GM19467 (cell line): ENCODE measurements around the gene ONECUT2.
"Not testable (repeated sequence)": the region's sequence is repeated elsewhere in the genome, so short reads cannot be mapped to it uniquely, and the experiment has no call there.

Source experiments
- ATAC-seq: cut with Tn5 transposase; IDR thresholded peaks from one replicate; pipeline ENCODE4 v1.9.1; 2021; ENCODE audit warnings: mild to moderate bottlenecking, moderate library complexity; ENCODE audit not compliant: unreplicated experiment

The ONECUT2 gene

DNA sequence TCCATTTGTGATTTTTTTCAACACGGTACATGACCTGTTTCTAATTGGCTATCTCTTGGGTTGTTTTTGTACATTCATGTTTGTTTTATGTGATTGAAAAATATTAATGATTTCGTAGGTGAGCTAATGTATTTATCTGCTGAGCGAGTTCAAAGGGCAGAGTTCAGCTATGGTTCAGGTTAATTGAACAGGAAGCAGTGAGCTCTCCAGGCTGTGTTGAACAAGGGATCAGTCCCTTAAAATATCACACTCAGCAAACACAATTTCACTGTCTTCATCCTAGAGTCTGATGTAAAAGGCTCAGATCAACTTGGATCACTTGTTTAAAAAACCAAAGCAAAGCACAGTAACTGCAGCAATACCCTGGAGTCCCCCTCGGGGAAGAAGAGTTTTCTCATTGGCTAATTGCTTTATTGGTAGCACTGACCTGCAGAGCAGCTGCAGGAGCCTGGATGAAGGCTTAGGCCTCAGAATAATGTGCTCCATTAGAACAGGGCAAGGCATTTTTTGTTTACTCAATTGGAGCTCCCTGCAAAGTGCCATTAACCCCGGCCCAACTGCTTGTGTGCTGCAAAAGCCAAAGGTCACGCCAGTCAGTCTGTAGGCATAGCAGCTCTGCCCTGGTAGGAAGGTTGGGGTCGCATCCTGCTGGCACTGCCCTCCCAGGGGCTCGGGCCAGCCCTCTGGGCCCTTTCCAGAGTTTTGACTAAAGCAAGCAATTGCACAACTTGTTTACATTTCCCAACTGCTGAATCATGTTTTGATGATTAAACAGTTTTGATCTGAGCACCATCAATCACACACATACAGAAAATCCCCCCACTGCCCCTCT is 10.5 kb downstream of the ONECUT2 start:
- ATAC-seq, result no peak

DNA sequence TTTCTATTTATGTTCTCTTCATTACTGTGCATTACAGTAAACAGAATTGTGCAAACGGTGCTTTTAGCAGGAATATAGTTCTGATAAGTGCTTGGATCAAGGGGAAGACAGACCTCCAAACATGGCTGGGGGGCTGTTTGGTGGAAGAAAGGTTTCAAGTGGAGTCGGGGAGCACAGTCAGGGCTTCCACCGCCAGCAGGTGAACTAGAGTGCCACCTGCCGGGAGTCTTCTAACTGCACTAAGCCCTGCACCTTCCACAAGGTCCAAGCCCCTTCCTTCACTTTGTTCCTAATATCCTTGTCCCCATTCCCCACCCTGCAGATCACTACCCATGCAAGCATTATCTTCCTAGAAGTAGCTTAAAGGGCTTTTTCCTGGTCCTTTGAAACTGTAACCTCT is 11.1 kb downstream of the ONECUT2 start:
- no peak for ATAC-seq

DNA sequence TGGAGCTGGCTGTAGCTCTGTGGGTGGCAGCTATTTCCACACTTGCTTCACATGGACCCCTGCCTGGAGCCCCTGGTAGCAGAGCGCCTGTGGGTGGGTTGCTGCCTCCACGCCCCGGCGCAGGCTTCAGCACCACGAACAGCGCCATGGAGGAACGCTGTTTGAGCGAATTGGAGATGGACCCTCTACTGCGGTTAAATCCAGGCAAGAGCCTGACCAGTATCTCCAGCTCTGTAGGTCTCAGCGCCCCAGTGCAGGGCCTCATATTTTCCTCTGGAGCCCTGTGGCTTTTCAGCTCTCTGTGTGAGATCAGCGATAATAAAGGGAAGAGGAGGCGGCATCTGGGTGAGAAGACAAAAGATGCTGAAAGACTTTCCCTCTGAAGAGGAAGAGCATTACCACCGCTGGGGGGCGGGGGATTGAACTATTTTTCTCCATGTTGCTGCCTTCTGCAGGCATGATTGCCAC is 12.0 kb downstream of the ONECUT2 start:
- ATAC-seq, result no peak

DNA sequence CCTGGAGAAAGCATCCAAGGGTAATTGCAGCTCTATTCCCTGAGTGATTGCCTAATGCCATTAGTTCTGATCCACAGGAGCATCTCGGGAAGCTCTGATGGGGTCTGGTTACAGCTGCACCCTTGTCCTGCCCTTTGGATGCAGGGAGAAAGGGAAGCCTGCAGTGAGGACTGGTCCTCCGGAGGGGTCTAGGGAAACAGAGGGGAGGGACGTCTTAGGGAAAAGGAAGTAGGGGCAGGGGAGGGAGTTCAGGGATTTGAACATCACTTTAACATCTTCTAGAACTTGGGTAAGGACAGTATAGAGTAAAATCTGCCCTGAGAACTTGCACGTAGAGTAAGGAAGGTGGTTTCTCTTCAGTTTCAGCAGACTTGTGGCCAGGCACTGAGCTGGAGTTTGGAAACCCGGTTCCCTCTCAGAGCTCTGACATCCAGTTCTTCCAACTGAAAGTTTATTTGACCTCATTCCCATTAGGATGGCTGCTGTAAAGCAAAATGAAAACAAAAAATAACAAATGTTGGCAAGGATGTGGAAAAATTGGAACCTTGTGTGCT is 20.5 kb downstream of the ONECUT2 start:
- ATAC-seq, result no peak

DNA sequence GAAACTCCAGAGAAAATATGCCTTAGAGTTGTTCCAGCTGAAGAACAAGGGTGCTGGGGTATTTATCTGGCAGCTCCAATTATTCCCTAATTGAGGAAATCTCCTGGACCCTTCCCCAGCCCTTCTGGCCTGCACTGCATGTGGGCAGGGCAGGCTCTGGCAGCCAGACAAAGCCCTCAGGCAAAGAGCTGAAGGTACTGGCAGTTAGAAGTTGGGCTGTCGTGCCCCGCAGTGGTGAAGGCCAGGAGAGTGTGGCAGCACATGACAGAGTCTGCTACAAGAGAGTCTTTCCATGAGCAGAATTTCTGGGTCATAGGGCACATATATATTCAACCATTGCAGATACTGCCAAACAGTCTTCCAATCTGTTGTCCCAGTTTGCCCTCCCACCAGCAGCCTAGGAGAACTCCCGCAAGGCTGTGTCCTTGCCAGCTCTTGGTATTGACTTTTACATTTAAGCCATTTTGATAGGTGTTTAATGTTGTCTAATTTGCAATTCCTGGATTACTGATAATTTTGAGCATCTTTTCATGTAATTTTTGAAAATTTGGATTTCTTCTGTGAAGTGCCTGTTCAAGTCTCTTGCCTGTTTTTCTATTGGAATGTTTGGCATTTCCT is 26.6 kb downstream of the ONECUT2 start:
- ATAC-seq, result no peak

DNA sequence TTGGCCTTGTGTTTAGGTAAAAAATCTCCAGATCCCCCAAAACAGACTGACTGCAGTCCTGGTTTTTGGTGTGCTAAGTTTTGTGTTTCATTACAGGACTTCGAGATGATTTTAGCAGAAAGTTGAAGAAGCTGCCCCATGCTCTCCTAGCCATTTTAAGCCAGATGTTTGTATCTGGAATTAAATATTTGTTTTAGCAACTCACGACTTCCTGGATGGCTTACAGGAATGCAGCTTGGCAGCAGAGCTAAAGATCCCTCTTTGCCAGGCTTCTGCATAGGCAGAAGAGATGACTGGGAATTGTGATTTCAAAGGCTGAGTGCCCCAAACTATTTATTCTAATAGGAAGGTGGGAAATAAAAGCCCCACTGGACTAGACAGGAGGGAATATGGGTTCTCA is 31.1 kb downstream of the ONECUT2 start:
- ATAC-seq, result no peak

DNA sequence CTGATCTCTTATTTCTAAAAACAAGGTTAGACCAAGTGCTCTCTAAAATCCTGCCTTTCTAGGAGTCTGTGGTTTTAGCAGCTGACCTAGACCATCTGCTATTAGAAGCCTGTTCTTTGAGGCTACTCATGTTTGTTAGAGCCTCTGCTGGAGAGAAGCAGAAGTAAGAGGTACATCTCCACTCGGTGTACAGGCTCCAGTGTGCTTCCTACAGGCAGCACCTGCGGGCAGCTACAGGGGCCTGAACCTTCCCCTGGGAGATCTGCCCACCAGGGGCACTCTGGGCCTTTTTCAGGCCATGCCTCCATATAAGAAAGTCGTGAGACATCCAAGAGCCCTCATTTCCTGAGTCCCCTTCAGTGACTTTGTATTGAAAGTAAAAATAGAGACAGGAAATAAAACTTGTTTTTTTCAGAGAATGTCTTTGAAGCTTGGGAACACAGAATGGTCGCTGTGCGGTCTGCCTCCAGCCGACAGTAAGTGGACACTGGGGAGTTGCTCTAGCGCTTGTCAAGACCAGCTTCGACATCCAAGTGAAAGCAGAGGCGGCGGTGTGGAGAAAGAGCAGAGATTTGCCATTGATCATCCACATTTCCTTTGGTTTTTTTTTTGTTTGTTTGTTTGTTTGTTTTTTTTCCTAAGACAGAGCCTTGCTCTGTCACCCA is 31.7 kb downstream of the ONECUT2 start:
- ATAC-seq, result no peak

DNA sequence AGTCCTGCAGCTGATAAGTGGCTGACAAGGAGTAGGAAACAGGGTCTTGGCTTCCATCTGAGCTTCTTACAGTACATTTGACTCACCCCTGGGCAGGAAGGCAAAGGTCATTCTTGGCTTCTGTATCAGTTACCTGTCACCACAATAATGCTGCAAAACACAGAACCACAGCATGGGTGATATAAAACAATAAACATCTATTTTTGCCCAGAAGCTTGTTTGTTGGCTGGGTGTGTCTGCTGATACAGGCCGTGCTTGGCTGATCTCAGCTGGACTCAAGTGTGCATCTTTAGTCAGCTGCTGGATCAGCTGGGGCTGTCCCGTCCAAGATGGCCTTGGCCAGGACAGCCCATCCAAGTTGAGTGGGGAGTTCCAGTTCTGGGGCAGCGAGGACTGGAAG is 34.7 kb downstream of the ONECUT2 start:
- ATAC-seq, result no peak

DNA sequence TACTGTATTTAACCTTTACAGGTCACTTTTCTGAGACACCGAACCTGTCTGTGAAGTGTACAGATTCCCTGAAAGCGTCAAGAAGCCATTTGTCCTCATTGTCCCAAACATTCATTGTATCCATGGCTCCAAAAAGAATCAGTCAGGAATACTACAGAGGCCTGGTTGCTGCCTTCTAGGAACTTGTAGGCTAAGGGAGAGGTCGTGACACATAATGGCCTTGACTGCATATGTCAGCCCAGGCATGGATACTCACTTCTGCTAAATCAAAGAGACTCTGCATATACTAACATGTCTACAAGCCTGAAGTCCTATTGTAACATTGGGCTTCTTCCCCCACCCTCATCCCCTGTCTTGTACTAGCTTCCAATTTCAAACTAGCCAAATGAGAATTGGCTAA is 40.2 kb downstream of the ONECUT2 start:
- ATAC-seq, result no peak

DNA sequence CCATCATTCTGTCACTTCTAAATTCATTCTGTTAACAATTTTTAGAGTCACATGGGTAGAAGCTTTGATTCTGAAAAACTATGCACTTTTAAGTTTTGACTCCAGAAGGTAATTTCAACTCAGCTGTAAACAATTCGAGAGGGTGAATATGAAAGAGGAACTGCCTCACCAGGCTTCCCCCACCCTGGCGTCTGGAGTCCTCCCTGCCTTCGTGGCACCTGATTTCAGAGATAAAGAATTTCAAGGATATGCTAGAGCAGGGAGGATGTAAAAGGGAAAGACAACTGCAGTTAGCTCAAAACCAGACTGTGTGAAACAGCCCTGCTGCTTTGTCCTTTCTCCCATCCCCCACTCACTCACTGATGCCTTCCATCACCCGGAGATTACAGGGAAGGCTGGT is 40.7 kb downstream of the ONECUT2 start:
- no peak for ATAC-seq

DNA sequence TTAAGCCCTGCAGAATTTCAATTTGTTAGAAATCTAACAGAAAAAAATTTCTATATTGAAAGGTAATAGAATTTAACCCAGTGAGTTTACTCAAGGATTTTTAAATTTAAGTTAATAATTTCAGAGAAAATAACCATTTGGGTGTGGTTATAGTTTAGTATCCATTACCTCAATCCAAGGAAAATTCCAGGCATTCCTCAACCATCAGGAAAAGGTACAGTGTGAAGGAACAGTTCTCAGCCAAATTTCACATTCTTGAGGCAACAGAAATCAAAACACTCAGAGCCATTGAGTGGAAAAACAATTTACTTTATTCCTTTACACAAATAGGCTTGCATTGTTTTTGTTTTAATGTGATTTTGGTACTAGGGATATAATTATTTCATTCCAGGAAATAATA is 45.6 kb downstream of the ONECUT2 start:
- ATAC-seq, result no peak

DNA sequence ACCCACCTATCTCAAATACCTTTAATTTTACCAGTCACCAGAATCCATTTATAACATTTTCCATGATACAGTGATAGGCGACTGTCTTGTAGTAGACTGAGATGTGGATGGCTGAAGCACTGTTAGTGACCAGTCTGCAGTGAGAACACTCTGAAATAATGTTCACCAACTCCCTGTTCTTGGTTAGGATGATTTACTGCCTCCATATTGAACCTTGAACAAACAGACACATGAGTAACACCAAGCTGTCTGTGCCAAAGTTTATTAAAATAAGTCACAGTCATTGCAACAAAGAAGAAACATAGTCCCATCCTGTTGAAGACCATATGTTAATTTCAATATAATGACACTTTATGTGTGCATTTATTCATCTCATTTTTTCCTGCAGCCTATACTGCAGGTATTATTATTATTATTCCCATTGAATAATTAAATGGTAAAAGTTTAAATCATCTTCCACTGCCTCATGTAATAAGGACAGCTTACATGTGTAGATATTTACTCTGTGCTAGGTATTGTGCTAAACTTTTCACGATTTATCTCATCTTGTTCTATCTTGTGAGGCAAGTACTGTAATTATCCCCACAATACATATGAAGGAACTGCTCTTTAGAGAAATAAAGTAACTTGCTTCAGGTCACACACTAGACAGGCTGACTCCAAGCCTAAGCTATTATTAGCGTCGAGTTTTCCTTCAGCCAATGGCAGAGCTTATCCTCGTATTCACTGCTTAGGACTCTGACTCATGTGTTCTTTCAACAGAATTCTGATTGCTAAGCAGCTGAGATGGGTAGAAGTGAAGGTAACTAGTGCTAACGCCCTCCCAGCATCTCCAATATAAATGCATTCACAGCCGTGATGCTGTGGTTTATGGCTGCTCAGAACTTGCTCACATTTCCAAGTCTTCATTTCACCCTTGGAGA is 62.5 kb downstream of the ONECUT2 start:
- no peak for ATAC-seq

DNA sequence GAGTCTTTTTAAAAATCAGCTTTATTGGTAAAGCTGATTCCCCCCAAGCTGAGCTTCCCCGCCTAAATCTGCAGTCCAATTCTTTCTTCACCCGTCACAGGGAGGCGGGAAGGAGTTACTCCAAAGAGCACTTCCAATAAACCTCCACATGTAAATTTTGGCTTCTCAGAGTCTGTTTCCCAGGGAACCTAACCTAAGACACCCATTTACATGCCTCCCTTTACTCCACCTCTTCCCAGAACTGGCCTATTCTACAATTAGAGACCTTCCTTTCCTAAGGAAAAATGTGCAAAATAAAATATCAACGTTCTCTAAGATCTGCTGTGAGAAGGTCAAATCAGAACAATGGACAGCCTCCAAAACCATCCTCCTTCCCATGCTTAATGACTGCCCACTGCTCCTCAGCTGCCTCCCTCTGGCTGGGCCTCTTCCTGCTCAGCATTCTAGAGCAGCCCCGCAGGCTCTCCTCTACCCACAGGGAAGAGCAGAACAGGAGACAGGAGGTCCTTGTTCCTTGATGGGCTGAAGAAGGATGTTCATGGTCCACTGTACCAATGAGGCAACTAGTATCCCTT is 63.6 kb downstream of the ONECUT2 start:
- ATAC-seq, result no peak

DNA sequence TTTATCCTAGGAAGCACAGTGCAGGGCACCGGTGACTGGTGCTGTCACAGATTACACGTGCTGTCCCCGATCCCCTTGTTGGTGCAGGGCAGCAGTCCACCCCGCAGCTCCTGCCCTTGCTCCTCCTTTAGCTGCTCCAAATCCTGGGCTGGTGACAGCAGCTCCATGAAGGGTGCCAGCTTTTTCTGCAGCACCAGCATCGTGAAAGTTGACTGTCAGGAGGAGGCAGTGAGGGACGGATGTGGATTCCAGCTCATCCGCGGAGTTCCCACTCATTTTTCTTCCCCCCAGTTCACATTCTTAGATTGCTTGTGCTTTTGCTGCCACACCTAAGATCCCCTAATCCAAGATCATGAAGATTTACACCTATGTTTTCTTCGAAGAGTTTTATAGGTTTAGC is 67.5 kb downstream of the ONECUT2 start:
- no peak for ATAC-seq

DNA sequence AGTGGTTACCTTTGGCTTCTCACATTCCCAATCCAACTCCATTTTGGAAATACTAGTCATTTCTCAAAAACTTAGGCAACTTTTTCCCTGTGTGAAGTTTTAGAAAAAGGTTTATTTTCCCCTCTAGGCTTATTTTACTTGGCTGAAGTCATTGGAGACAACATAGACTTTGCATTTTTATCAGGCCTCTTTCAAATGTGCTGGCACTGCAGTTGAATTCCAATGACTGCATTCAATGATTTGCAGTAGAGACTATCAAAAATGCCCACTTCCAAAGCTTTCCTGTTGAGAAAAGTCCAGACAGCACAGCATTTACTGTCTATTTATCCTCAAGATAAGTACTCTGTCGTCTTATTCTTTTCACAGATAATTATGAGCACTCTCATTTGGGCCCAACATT is 70.1 kb downstream of the ONECUT2 start:
- no peak for ATAC-seq

DNA sequence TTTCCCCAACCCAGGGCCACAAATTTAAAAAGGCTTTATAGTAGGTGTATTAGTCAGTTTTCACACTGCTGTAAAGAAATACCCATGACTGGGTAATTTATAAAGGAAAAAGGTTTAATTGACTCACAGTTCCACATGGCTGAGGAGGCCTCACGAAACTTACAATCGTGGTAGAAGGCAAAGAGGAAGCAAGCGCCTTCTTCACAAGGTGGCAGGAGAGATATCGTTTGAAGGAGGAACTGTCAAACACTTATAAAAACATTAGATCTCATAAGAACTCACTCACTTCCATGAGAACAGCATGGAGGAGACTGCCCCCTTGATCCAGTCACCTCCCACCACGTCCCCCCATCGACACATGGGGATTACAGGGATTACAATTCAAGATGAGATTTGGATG is 80.9 kb downstream of the ONECUT2 start:
- no peak for ATAC-seq

DNA sequence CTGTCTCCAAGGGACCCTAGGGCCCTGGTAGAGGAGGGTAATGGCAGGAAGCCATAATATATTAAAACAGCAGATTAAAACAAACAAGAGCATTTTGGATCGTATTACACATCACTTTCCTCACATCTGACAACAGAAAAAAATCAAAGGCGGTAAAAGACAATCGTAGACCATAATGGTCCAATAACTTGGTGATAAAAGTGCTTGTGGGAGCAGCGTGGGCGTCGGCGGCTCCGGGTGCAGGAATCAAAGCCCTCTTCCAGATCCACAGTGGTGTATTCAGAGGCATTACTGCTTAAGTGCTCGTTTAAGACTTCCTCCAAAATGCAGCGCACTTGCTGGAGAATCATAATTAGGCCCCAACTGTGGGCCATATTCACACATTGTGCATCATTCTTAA is 83.4 kb downstream of the ONECUT2 start:
- ATAC-seq, result no peak

DNA sequence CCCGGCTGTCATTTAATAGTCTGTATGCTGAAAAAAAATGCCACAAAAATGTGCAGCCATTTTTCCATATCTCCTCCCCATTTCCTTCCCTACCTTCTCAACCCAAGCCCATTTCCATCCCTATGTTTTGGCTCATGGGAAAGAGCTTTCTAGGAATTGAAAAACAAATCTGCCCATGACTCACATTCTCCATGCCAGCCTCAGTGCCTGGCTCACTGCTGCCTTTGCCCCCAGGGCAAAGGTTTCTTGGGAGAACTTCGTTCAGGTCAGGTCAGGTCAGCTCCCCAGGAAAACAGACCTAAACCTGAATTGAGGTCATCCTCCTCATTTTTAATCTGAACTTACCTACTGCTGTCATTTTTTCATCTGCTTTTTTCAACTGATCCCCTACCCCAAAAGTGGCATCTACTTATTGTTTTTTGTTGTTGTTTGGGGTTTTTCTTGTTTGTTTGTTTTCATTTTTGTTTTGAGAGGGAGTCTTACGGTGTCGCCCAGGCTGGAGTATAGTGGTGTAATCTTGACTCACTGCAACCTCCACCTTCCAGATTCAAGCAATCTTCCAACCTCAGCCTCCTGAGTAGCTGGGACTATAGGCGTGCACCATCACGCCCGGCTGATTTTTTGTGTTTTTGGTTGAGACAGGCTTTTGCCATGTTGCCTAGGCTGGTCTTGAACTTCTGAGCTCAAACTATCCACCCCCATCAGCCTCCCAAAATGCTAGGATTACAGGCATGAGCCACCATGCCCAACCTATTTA is 84.7 kb downstream of the ONECUT2 start:
- ATAC-seq, result no peak

DNA sequence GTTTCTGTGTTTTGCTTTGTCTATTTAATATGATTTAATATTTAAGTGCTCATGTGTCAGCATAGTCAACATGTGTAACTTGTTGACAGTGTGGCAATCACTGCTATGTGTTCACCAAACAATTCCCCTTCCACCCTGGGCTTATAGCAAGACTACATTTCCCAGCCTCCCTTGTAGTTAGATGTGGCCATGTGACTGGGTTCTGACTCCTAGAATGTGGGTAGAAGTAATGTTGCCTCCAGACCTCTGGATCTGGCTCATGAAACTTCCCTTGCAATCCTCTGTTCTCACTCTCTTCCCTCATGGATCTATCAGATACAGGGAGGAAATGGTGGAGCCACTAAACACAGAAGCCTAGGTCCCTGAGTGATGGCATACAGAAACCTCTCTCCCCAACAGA is 87.2 kb downstream of the ONECUT2 start:
- ATAC-seq, result not testable (repeated sequence)
